Astrocyte of the spinal cord (primary cell): ENCODE measurements around the gene DNHD1.

Experiments used
- DNase-seq: peaks from one replicate; pipeline ENCODE4 v3.0.0; 2011; ENCODE audit warnings: low read depth, low spot score
- H3K4me3 ChIP-seq: 2 replicates; pipeline ENCODE4 v1.5.1; 2011; ENCODE audit warnings: low read depth, mild to moderate bottlenecking, low read length, moderate library complexity
- CTCF ChIP-seq: IDR thresholded peaks from 2 replicates; pipeline ENCODE4 v1.5.1; 2012; ENCODE audit warnings: low read depth, mild to moderate bottlenecking, low read length, inconsistent platforms
- in situ Hi-C: cut with HindIII; loops from 2 replicates; pipeline ENCODE4 v1.10.0; 2017; ENCODE audit warnings: low sequenced_read_pairs

Gene DNHD1

DNA sequence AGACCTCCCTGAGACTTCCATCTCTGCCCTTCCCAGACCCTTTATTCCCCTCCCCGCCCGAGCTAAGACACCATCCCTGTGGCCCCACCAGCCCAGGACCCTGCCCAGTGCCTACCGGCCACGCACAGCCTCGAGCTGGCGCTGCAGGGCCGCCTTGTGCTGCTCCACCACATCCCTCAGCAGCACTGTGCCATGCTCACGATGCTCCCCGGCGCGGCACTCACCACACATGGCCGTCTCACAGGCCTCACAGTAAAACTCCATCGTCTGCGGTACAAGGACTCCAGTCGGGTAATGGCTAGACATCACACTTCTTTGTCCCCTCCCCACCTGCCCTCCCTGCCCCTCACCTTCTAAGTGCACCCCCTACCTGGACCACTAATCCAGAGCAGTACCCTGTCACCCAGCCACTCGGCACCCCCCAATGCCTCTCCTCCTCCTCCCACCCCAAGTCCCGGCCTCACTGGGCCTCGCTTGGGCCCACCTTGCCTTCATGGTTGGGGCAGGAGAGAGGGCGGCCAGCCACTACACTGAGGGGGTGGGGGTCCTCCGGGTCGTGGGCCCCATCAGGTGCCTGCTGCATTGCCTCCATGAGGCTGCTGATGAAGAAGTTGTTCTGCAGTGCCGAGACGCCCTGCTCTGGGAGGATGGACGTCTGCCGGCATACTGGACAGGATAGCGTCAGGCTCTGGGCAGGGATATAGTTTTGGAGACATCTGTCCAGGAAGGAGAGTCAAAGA is 39.3 kb upstream of the DNHD1 start:
- no peak overlapping the region for H3K4me3 ChIP-seq
- no peak for DNase-seq
- in situ Hi-C loops = no loop called here
- TF ChIP-seq CTCF = no peak

DNA sequence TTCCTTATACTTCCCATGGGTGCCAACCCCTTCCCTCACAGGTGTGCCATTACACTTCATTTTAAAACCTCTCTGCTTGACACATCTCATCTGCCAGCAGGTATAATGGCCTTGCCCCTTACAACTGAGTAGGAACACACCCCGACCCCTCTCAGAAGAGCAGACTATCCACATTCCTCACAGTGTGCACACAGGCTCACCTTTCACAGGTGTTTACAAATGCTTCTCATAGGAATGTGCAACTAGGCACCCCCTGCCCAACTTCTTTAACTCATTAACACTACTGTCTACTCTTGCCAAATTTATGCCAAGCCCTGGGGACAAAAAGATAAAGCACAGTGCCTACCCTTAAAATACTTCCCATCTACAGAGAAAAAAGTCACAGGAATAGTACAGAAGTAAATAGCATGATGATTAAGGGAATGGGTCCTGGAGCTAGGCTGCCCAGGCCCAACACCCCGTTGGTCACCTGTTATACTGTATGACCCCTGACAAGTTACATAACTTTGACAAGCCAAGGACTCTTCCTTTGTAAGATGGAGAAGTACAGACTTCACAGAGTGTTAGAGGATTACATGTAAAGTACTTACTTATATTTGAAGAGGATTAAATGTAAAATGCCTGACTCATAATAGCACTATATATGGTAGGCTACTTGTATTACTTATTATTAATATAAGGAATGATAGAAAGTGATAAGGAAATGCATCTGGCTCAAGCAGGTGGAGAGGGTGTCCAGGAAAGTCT is 38.6 kb upstream of the DNHD1 start:
- H3K4me3 ChIP-seq = no peak overlapping the region
- TF ChIP-seq CTCF = no peak
- in situ Hi-C loops = no loop called here
- no peak for DNase-seq

DNA sequence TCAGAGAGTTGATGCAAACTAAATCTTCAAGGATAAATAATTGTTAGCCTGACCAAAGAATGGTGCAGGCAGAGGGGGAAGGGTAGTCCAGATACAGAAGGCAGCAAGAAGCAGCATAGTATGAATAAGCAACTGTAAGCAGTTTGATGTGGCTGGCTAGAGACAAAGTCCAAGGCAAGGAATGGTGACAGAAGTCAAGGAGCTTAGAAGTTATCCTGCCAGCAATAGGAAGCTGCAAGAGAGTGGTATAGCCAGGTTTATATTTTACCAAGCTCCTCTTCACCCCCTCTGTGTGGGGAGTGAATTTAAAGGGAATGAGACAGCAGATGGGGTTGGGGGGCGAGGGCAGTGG is 38.0 kb upstream of the DNHD1 start:
- no peak for TF ChIP-seq CTCF
- in situ Hi-C loops = no loop called here
- DNase-seq = no peak
- H3K4me3 ChIP-seq = no peak overlapping the region

DNA sequence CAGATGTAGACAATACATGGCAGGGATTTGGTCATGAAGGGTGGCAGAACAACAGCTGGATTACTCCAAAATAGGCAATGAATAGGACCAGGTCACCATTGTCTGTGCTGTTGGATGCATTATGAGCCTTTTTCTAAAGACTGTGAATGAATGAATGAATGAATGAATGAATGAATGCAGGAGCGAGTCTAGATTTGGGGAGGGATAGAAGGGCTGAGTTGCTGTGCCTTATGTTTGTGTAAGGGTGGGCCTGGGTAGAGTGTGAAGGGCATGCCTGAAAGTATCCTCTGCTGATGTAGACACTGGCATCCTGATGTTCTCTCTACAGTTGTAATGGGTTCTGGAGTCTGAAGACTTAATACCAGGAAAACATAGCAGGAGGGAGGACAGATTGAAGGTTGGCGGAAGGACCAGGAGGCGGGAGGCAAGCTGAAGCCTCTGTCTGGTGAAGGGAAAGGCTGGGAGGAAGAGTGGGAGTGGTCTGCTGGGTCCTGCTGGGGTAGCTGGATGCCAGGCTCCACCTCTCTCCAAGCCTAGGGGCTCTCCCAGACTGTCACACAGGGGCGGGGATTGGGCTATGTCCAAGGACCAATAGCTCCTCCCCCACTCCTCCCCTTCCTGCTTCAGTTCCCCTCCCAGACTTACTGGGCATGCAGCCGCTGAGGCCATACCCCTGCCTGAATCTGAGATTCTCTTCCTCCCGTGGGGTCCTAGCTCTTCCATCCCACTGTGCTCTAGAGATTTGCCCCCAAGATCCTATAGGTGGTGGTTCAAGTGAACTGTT is 28.2 kb upstream of the DNHD1 start:
- in situ Hi-C loops = no loop called here
- H3K4me3 ChIP-seq = no peak overlapping the region
- DNase-seq = peak; percentile 86
- TF ChIP-seq CTCF = no peak

DNA sequence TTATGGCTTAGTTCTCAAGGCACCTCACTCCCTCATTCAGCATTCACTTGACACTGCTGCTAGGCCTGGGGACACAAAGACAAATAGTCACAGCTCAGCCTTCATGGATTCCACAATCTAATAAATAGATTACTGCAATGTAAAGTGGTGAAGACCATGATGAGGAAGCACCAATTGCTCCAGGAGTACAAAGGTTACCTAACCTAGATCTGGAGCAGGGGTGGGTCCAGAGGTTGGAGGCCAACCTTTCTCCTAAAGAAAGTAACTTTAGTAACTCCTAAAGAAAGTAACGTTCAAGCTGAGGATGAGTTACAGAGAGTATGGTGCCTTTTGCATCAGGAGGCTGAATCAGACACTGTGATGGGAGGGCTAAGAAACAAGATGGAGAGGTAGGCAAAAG is 27.5 kb upstream of the DNHD1 start:
- no peak for DNase-seq
- in situ Hi-C loops = no loop called here
- H3K4me3 ChIP-seq = no peak overlapping the region
- TF ChIP-seq CTCF = no peak

- H3K4me3 ChIP-seq = peak overlapping the region; percentile 91
- TF ChIP-seq CTCF = no peak
- DNase-seq = no peak
- in situ Hi-C loops = no loop called here
Observed at GRCh38 chr11:6472934-6473333, 24.1 kb upstream of the DNHD1 start.
